Measurements from ENCODE around the gene RXRA.

RXRA gene

GRCh38 chr9:134325813-134326723 lies at the start of gene RXRA:
Gene RXRA (plus strand): TSS chr9:134326455. CDS start chr9:134326632, 177 bp downstream.
- no peak for DNase-seq

- DNase-seq = no peak
These were observed 48.0 kb upstream of the RXRA start for GRCh38 chr9:134278286-134278685.

GRCh38 chr9:134278974-134279640 lies 47.1 kb upstream of the RXRA start:
- DNase-seq = no peak

GRCh38 chr9:134282138-134282650 lies 44.1 kb upstream of the RXRA start:
- DNase-seq = no peak

- DNase-seq = no peak
These were observed 43.1 kb upstream of the RXRA start for GRCh38 chr9:134283111-134283515.

GRCh38 chr9:134283692-134284265 lies 42.5 kb upstream of the RXRA start:
- DNase-seq = no peak

GRCh38 chr9:134284273-134284672 lies 42.0 kb upstream of the RXRA start:
- no peak for DNase-seq

- no peak for DNase-seq
These were observed 41.5 kb upstream of the RXRA start for GRCh38 chr9:134284741-134285140.

GRCh38 chr9:134285215-134285845 lies 40.9 kb upstream of the RXRA start:
- no peak for DNase-seq

- DNase-seq = no peak
These were observed 39.6 kb upstream of the RXRA start for GRCh38 chr9:134286471-134287245.

GRCh38 chr9:134287591-134288491 lies 38.4 kb upstream of the RXRA start:
- no peak for DNase-seq

- no peak for DNase-seq
These were observed 37.5 kb upstream of the RXRA start for GRCh38 chr9:134288746-134289145.

GRCh38 chr9:134289241-134289875 lies 36.9 kb upstream of the RXRA start:
- DNase-seq = no peak

- no peak for DNase-seq
These were observed 35.4 kb upstream of the RXRA start for GRCh38 chr9:134290603-134291451.

GRCh38 chr9:134291452-134291881 lies 34.8 kb upstream of the RXRA start:
- no peak for DNase-seq

- no peak for DNase-seq
These were observed 34.0 kb upstream of the RXRA start for GRCh38 chr9:134291961-134292871.

- DNase-seq = no peak
These were observed 33.2 kb upstream of the RXRA start for GRCh38 chr9:134293031-134293521.

- no peak for DNase-seq
These were observed 32.6 kb upstream of the RXRA start for GRCh38 chr9:134293611-134294152.

Data from NCI-H146 (cell line).